NCI-H2107 treated with DMSO at 0.1 percent for 48 hours (cell line): ENCODE measurements around the gene ZNF594.
"Not testable (repeated sequence)": the region's sequence is repeated elsewhere in the genome, so short reads cannot be mapped to it uniquely, and the experiment has no call there.

Source experiments
- DNase-seq: peaks from one replicate; lab custom pipeline; 2025; ENCODE audit not compliant: unreplicated experiment; lab: John Stamatoyannopoulos, UW

The ZNF594 gene

GRCh38 chr17:5137511-5138197 lies 54.0 kb downstream of the ZNF594 start:
- DNase-seq, result not testable (repeated sequence)

- DNase-seq, result not testable (repeated sequence)
Observed at GRCh38 chr17:5136580-5137412, 54.9 kb downstream of the ZNF594 start.

GRCh38 chr17:5135726-5136579 lies 55.7 kb downstream of the ZNF594 start:
- no peak for DNase-seq

- DNase-seq, result not testable (repeated sequence)
Observed at GRCh38 chr17:5135131-5135712, 56.4 kb downstream of the ZNF594 start.

- not testable (repeated sequence) for DNase-seq
Observed at GRCh38 chr17:5134571-5134970, 57.1 kb downstream of the ZNF594 start.

- DNase-seq, result not testable (repeated sequence)
Observed at GRCh38 chr17:5133961-5134360, 57.7 kb downstream of the ZNF594 start.

- no peak for DNase-seq
Observed at GRCh38 chr17:5133311-5133710, 58.4 kb downstream of the ZNF594 start.

- not testable (repeated sequence) for DNase-seq
Observed at GRCh38 chr17:5132503-5133225, 59.0 kb downstream of the ZNF594 start.

GRCh38 chr17:5131799-5132502 lies 59.7 kb downstream of the ZNF594 start:
- DNase-seq, result not testable (repeated sequence)

- DNase-seq, result no peak
Observed at GRCh38 chr17:5131146-5131715, 60.4 kb downstream of the ZNF594 start.

- not testable (repeated sequence) for DNase-seq
Observed at GRCh38 chr17:5130687-5131086, 61.0 kb downstream of the ZNF594 start.

- not testable (repeated sequence) for DNase-seq
Observed at GRCh38 chr17:5130261-5130660, 61.4 kb downstream of the ZNF594 start.

GRCh38 chr17:5129770-5130169 lies 61.9 kb downstream of the ZNF594 start:
- DNase-seq, result not testable (repeated sequence)
